Neuron (in vitro differentiated cells): Measurements from ENCODE around the gene GNG8.
A peak's percentile ranks its signal among the peaks of the same experiment; 100 is the strongest.

Experiments used
- H2AFZ ChIP-seq: one replicate; pipeline ENCODE4 v1.6.1; 2013; ENCODE audit warnings: low read depth, mild to moderate bottlenecking, inconsistent platforms, low read length, moderate library complexity
- H3K27me3 ChIP-seq: one replicate; pipeline ENCODE4 v1.6.1; 2013; ENCODE audit warnings: low read length; ENCODE audit not compliant: insufficient read depth
- H3K36me3 ChIP-seq: one replicate; pipeline ENCODE4 v1.6.1; 2013; ENCODE audit warnings: low read length; ENCODE audit not compliant: insufficient read depth
- H3K4me1 ChIP-seq: one replicate; pipeline ENCODE4 v1.6.1; 2013; ENCODE audit warnings: low read length; ENCODE audit not compliant: insufficient read depth
- H3K4me3 ChIP-seq: 2 replicates; pipeline ENCODE4 v1.5.1; 2013; ENCODE audit warnings: mild to moderate bottlenecking, low read length, moderate library complexity
- H3K9me3 ChIP-seq: one replicate; pipeline ENCODE4 v1.6.1; 2013; ENCODE audit warnings: low read length

GNG8 gene

GRCh38 chr19:46609511-46610412 lies 26.2 kb downstream of the GNG8 start:
- no peaks in the 10 kb centered on the region for H3K9me3 ChIP-seq
- no peaks in the 10 kb centered on the region for H3K27me3 ChIP-seq
- H3K36me3 ChIP-seq: peaks cover 50% of the 10 kb centered on the region
- H3K4me3 ChIP-seq: no peak overlapping the region
- no peaks in the 10 kb centered on the region for H3K4me1 ChIP-seq
- no peak overlapping the region for H2AFZ ChIP-seq

GRCh38 chr19:46608581-46609345 lies 27.2 kb downstream of the GNG8 start:
- Histone ChIP-seq H2AFZ (no peak overlapping the region), H3K4me3 (no peak overlapping the region), H3K27me3 (no peaks in the 10 kb centered on the region), H3K4me1 (peaks cover 5% of the 10 kb centered on the region), H3K36me3 (peaks cover 50% of the 10 kb centered on the region), H3K9me3 (no peaks in the 10 kb centered on the region)

DNA sequence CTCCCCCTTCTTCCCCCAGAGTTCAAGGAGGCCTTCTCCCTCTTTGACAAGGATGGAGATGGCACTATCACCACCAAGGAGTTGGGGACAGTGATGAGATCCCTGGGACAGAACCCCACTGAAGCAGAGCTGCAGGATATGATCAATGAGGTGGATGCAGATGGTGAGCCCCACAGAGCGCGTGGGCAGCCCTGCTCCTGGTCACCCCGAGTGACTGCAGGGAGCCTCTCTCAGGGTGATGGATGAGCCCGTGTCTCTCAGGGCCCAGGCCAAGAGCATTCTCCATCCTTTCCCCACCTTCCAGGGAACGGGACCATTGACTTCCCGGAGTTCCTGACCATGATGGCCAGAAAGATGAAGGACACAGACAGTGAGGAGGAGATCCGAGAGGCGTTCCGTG lies 27.8 kb downstream of the GNG8 start:
- Histone ChIP-seq H3K4me3 (no peak overlapping the region), H3K9me3 (no peaks in the 10 kb centered on the region), H3K36me3 (peaks cover 50% of the 10 kb centered on the region), H3K27me3 (no peaks in the 10 kb centered on the region), H2AFZ (no peak overlapping the region), H3K4me1 (peaks cover 11% of the 10 kb centered on the region)

GRCh38 chr19:46607448-46607841 lies 28.6 kb downstream of the GNG8 start:
- no peaks in the 10 kb centered on the region for H3K27me3 ChIP-seq
- no peak overlapping the region for H2AFZ ChIP-seq
- no peak overlapping the region for H3K4me3 ChIP-seq
- H3K36me3 ChIP-seq: peaks cover 50% of the 10 kb centered on the region
- peaks cover 18% of the 10 kb centered on the region for H3K4me1 ChIP-seq
- no peaks in the 10 kb centered on the region for H3K9me3 ChIP-seq

DNA sequence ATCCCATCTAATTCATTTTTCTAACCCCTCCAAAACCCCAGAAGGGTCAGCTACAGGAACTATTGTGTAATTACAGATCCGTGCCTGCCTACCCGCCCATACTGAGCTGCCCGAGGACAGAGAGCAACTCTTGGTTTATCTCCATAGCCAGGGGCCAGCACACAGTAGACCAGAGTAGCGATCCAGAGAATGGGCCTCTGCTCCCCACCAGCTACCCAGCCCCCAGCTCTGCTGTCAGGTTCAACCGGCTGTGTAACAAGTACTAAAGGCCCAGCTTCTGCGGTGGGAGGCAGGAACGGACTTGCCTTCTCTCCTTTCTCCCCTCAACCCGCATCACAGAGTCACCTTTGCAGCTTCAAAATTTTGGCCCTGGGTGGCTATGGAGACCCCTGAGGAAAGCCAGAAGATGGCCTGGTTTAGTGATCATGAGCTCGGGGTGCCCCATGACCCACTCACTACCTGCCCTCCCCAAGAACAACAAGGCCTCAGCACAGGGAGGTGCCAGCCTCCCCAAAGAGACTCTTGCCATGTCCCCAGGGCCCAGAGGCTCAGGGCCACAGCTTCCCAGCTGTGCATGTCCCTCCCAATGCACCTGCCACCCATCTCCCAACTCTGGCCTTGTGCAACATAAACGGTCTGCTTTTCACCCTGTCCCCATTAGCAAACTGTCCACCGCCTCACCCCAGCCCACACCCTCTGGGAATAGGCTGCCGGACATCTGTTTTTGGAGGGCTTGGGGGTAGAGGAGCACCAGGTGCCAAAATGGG lies 29.1 kb downstream of the GNG8 start:
- Histone ChIP-seq H3K36me3 (peaks cover 50% of the 10 kb centered on the region), H3K27me3 (no peaks in the 10 kb centered on the region), H3K9me3 (no peaks in the 10 kb centered on the region), H3K4me3 (no peak overlapping the region), H3K4me1 (peaks cover 18% of the 10 kb centered on the region), H2AFZ (no peak overlapping the region)

DNA sequence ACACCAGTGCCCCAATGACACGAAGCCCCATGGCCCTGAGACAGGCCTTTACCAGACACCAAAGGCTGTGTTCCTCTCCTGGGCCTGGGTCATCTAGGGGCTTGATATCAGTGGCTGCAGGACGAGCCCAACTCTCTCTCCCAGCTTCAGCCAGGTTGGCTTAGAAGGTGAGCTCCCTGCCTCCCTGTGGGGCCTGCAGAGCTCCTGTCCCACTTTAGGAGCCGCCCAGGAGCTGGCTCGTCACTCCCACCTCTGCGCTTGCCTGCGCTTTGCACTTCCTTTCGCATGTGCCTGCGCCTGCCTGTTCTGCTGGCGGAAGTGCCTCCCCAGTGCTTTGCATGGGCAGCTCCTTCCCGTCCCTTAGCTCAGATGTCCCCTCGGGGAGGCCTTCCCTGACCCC lies 30.0 kb downstream of the GNG8 start:
- H3K4me3 ChIP-seq: no peak overlapping the region
- no peaks in the 10 kb centered on the region for H3K27me3 ChIP-seq
- no peaks in the 10 kb centered on the region for H3K9me3 ChIP-seq
- peaks cover 18% of the 10 kb centered on the region for H3K4me1 ChIP-seq
- H3K36me3 ChIP-seq: peaks cover 50% of the 10 kb centered on the region
- H2AFZ ChIP-seq: no peak overlapping the region

DNA sequence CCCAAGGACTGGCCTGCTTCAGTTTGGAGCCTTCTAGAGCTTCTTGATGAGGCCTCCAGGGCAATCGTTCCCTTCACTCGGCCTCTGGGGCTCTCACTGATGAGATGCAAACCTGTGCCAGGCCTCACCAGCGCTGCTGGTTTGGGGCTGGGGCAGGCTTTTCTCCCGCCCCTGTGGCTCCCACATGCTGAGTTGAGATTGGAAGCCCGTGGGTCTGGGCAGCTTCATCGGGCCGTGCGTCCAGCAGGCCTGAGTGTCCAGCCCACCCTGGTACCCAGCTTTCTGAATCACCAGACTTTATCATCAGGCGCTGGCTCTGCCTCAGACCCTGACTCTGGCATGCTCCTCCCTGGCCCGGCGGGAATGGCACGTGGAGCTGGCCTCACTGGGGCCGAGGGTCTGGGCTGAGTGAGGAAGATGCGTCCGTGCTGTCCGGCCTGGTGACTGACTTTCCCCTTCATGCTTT lies 30.6 kb downstream of the GNG8 start:
- Histone ChIP-seq H2AFZ (no peak overlapping the region), H3K36me3 (peaks cover 50% of the 10 kb centered on the region), H3K9me3 (no peaks in the 10 kb centered on the region), H3K4me3 (no peak overlapping the region), H3K4me1 (peaks cover 18% of the 10 kb centered on the region), H3K27me3 (no peaks in the 10 kb centered on the region)

DNA sequence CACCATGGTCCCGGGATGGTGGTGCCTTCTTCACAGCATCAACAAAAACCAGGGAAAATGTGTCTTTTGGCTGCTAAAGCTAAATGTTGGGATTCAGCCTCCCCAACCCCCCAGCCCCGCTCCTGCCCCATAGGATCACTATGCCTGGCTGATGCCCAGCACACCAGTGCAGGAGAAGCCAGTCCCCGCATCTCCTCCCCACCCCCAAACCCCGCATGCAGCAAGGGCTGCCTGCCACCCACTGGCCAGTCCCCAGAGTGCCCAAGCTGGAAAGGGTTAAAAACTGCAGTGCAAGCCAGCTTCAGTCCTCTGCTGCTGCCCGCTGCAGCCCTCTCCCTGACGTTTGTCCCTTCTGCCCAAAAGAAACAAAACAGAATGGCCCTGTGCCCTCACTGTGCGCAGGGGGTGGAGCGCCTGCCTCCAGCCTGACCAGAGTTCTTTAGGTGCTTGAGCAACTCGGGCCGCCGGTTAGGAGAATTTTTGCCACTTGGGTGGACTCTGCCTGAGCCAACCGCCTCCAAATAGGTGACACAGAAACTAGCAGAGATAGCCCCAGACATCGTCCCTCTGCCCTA lies 31.1 kb downstream of the GNG8 start:
- Histone ChIP-seq H3K36me3 (peaks cover 46% of the 10 kb centered on the region), H3K9me3 (no peaks in the 10 kb centered on the region), H3K27me3 (no peaks in the 10 kb centered on the region), H2AFZ (no peak overlapping the region), H3K4me1 (peaks cover 18% of the 10 kb centered on the region), H3K4me3 (no peak overlapping the region)

GRCh38 chr19:46603752-46604231 lies 32.2 kb downstream of the GNG8 start:
- H3K4me1 ChIP-seq: peaks cover 18% of the 10 kb centered on the region
- H3K4me3 ChIP-seq: no peak overlapping the region
- peaks cover 36% of the 10 kb centered on the region for H3K36me3 ChIP-seq
- H3K9me3 ChIP-seq: peaks cover 5% of the 10 kb centered on the region
- H2AFZ ChIP-seq: no peak overlapping the region
- no peaks in the 10 kb centered on the region for H3K27me3 ChIP-seq

DNA sequence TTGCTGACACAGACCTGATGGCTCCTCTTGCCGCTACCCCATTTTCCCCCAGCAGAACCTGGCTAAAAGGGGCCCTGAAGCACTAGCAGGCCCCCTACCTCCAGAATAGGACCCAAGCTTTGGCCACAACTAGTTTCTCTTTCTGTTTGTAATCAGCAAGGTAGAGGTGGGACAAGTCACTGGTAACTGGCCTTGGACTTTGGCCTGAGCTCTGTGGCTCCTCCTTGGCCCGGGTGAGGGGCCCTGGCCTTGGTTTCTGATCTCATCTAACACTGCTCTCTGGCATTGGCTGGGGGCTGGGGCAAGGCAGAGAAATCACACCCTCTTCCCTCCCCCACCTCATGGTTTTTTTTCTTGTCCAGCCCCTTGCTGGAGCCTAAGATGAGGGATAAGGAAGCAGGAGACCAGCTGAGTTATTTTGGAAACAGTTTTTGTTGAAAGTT lies 32.8 kb downstream of the GNG8 start:
- peak overlapping the region; percentile 99 for H3K4me3 ChIP-seq
- H2AFZ ChIP-seq: no peak overlapping the region
- H3K36me3 ChIP-seq: peaks cover 30% of the 10 kb centered on the region
- no peaks in the 10 kb centered on the region for H3K27me3 ChIP-seq
- H3K9me3 ChIP-seq: peaks cover 5% of the 10 kb centered on the region
- H3K4me1 ChIP-seq: peaks cover 18% of the 10 kb centered on the region

DNA sequence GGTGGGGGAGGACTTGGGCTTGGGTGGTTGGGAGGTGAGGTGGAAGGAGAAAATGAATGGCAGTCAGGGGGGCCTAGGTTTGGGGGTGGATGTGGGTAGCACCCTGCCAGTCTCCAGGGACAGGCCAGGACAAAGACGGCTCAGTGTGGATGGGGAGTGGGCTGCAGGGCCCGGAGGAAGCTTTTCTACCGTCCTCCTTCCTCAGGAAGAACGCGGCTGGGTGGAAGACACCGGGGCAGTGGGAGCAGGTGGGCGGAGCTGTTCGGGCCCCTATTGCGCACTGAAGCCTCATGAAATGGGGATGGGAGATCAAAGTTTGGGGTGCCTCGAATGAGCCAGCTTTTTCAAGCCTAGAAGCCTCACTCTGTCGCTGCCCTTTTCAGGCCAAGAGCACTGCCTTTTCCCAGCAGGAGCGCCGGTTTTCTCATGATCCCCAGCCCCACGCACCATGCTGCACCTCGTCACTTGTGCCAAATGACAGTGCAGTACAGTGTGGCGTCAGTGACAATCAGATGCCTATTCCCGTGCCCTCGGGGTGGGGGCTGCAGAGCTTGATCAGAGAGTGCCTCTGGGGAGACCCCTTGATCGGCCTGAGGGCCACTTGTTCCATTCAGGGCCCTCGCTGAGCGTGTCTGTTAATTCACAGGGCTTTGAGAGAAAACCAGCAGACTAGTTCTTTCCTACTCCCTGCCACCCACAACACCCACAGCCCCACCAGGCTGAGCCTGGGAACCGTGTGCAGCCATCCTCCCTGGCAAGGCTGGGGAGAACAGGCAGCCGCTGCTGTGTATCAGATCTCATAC lies 33.4 kb downstream of the GNG8 start:
- Histone ChIP-seq H3K27me3 (no peaks in the 10 kb centered on the region), H2AFZ (no peak overlapping the region), H3K4me3 (peak overlapping the region; percentile 99), H3K9me3 (peaks cover 5% of the 10 kb centered on the region), H3K4me1 (peaks cover 18% of the 10 kb centered on the region), H3K36me3 (peaks cover 24% of the 10 kb centered on the region)
